Measurements from ENCODE around the gene TLL1.

TLL1 gene

GRCh38 chr4:166123546-166123945 is 250.5 kb downstream of the TLL1 start:
- Histone ChIP-seq H3K36me3 (replicated peaks; ENCODE audit: low read depth, low read length) (no peaks in the 10 kb centered on the region), H4K20me1 (ENCODE audit: insufficient read depth, low read length) (no peaks in the 10 kb centered on the region), H3K4me3 (ENCODE audit: low read length) (no peak overlapping the region), H3K9me3 (ENCODE audit: insufficient read depth, low read length) (no peaks in the 10 kb centered on the region), H3K79me2 (ENCODE audit: low read length) (no peaks in the 10 kb centered on the region), H3K27me3 (ENCODE audit: low read depth, low read length) (no peaks in the 10 kb centered on the region), H3K27ac (ENCODE audit: low read length) (no peak overlapping the region), H2AFZ (ENCODE audit: low read depth, low read length) (no peak overlapping the region), H3K4me1 (ENCODE audit: low read length) (no peaks in the 10 kb centered on the region), H3K4me2 (ENCODE audit: low read length) (no peak overlapping the region), H3K9ac (ENCODE audit: low read length) (no peak overlapping the region)
- TF ChIP-seq CTCF (IDR thresholded peaks at IDR 0.05; ENCODE audit: low read depth, low read length): no peak
- TF ChIP-seq EZH2phosphoT487 (IDR thresholded peaks at IDR 0.05; ENCODE audit: low read depth): no peak

GRCh38 chr4:166128403-166128802 is 255.4 kb downstream of the TLL1 start:
- Histone ChIP-seq H3K4me3 (ENCODE audit: low read length) (no peak overlapping the region), H3K9me3 (ENCODE audit: insufficient read depth, low read length) (no peaks in the 10 kb centered on the region), H3K9ac (ENCODE audit: low read length) (no peak overlapping the region), H4K20me1 (ENCODE audit: insufficient read depth, low read length) (no peaks in the 10 kb centered on the region), H3K27me3 (ENCODE audit: low read depth, low read length) (no peaks in the 10 kb centered on the region), H3K27ac (ENCODE audit: low read length) (no peak overlapping the region), H3K36me3 (replicated peaks; ENCODE audit: low read depth, low read length) (no peaks in the 10 kb centered on the region), H3K4me2 (ENCODE audit: low read length) (no peak overlapping the region), H2AFZ (ENCODE audit: low read depth, low read length) (no peak overlapping the region), H3K79me2 (ENCODE audit: low read length) (no peaks in the 10 kb centered on the region), H3K4me1 (ENCODE audit: low read length) (no peaks in the 10 kb centered on the region)
- TF ChIP-seq EZH2phosphoT487 (IDR thresholded peaks at IDR 0.05; ENCODE audit: low read depth) (no peak), CTCF (IDR thresholded peaks at IDR 0.05; ENCODE audit: low read depth, low read length) (no peak)

- H3K36me3 ChIP-seq (replicated peaks; ENCODE audit: low read depth, low read length): no peaks in the 10 kb centered on the region
Observed at GRCh38 chr4:166134285-166134684, 261.2 kb downstream of the TLL1 start.

GRCh38 chr4:166140951-166141350 is 267.9 kb downstream of the TLL1 start:
- TF ChIP-seq CTCF (IDR thresholded peaks at IDR 0.05; ENCODE audit: low read depth, low read length) (no peak), EZH2phosphoT487 (IDR thresholded peaks at IDR 0.05; ENCODE audit: low read depth) (no peak)
- no peaks in the 10 kb centered on the region for H4K20me1 ChIP-seq (ENCODE audit: insufficient read depth, low read length)

More at GRCh38 chr4:166134285-166134684, 261.2 kb downstream of the TLL1 start:
- Histone ChIP-seq H3K9ac (ENCODE audit: low read length) (no peak overlapping the region), H3K27ac (ENCODE audit: low read length) (no peak overlapping the region), H3K9me3 (ENCODE audit: insufficient read depth, low read length) (no peaks in the 10 kb centered on the region), H2AFZ (ENCODE audit: low read depth, low read length) (no peak overlapping the region), H3K4me3 (ENCODE audit: low read length) (no peak overlapping the region), H3K4me1 (ENCODE audit: low read length) (no peaks in the 10 kb centered on the region), H3K4me2 (ENCODE audit: low read length) (no peak overlapping the region), H4K20me1 (ENCODE audit: insufficient read depth, low read length) (no peaks in the 10 kb centered on the region), H3K79me2 (ENCODE audit: low read length) (no peaks in the 10 kb centered on the region), H3K27me3 (ENCODE audit: low read depth, low read length) (no peaks in the 10 kb centered on the region)
- TF ChIP-seq CTCF (IDR thresholded peaks at IDR 0.05; ENCODE audit: low read depth, low read length) (no peak), EZH2phosphoT487 (IDR thresholded peaks at IDR 0.05; ENCODE audit: low read depth) (no peak)

More at GRCh38 chr4:166140951-166141350, 267.9 kb downstream of the TLL1 start:
- H3K9ac ChIP-seq (ENCODE audit: low read length): no peak overlapping the region
- H2AFZ ChIP-seq (ENCODE audit: low read depth, low read length): no peak overlapping the region
- no peak overlapping the region for H3K4me2 ChIP-seq (ENCODE audit: low read length)
- H3K27me3 ChIP-seq (ENCODE audit: low read depth, low read length): no peaks in the 10 kb centered on the region; the same call in 1 of the 2 replicates
- H3K27ac ChIP-seq (ENCODE audit: low read length): no peak overlapping the region
- H3K9me3 ChIP-seq (ENCODE audit: insufficient read depth, low read length): no peaks in the 10 kb centered on the region
- no peaks in the 10 kb centered on the region for H3K36me3 ChIP-seq (replicated peaks; ENCODE audit: low read depth, low read length)
- no peak overlapping the region for H3K4me3 ChIP-seq (ENCODE audit: low read length)
- H3K4me1 ChIP-seq (ENCODE audit: low read length): peaks cover 14% of the 10 kb centered on the region
- no peaks in the 10 kb centered on the region for H3K79me2 ChIP-seq (ENCODE audit: low read length)
